ENCODE data around the gene GRM8. TPM values are rescaled to one million over a fixed set of nuclear protein-coding genes. Genes with fewer than 3 reads are reported as not detected.
"Not testable (repeated sequence)": the region's sequence is repeated elsewhere in the genome, so short reads cannot be mapped to it uniquely, and the experiment has no call there.

GRM8 gene
- total RNA-seq, 1 experiment from 2014 or later = not detected

DNA sequence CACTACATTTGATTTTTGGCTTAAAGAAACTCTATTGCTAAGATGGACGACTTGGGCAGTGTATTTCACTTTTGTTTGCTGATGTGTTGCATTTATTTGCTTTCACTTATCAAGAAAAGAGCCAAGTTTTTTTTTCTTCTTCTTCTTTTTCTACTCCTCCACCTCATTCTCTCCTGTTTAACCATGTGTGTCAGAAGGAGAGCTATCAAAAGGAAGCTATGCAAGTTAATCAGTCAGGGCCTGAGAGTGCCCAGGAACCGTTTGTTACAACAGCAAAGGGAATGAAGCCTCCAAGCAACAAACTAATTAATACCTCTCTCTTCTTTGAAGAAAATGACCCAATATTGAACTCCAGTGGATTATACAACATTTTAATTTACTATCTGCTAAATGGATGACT is 299.3 kb downstream of the GRM8 start:
- no peaks in the 10 kb centered on the region for H3K27me3 ChIP-seq (replicated peaks)

GRCh38 chr7:126948664-126949063 is 304.1 kb downstream of the GRM8 start:
- Histone ChIP-seq H3K36me3 (no peaks in the 10 kb centered on the region), H3K9me3 (replicated peaks) (no peaks in the 10 kb centered on the region), H3K4me1 (replicated peaks) (no peaks in the 10 kb centered on the region), H3K27ac (no peak overlapping the region), H3K4me3 (no peak overlapping the region), H3K27me3 (replicated peaks) (no peaks in the 10 kb centered on the region)
- DNase-seq (ENCODE audit: low read depth in 1 of 2, low spot score in 2 of 2) = no peak

More for the DNA sequence above, 299.3 kb downstream of the GRM8 start:
- Histone ChIP-seq H3K4me1 (replicated peaks) (no peaks in the 10 kb centered on the region), H3K27ac (no peak overlapping the region), H3K4me3 (no peak overlapping the region), H3K9me3 (replicated peaks) (no peaks in the 10 kb centered on the region), H3K36me3 (no peaks in the 10 kb centered on the region)
- no peak for DNase-seq (ENCODE audit: low read depth in 1 of 2, low spot score in 2 of 2)

DNA sequence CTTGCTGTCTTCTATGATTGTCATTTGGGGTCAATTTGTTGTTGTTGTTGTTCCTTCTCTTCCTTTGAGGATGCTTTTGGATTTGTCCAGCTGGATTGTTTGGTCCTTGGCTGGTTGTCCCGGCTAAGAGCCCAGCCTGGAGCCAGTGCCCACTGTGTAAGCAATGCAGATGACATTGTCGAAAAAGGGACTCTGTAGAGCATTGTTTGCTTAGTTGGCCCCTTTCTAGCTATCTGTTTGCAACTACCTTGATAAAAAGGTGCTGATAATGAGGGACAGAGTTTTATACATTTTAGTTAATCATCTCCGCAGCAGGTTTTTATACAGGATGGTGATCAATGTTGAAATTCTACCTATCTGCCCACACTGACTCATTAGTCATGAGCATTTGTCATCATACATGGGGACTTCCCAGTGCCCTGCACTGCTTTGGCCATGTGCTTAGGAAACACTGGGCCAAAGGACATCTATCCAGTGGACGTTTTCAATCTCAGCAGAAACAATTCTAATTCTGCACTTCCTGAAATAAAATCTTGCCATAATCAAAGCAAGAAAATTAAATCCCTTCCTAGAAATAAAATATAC is 311.9 kb downstream of the GRM8 start:
- Histone ChIP-seq H3K27me3 (replicated peaks) (no peaks in the 10 kb centered on the region), H3K9me3 (replicated peaks) (no peaks in the 10 kb centered on the region), H3K4me3 (no peak overlapping the region), H3K36me3 (no peaks in the 10 kb centered on the region), H3K4me1 (replicated peaks) (no peaks in the 10 kb centered on the region), H3K27ac (no peak overlapping the region)
- DNase-seq (ENCODE audit: low read depth in 1 of 2, low spot score in 2 of 2) = no peak

DNA sequence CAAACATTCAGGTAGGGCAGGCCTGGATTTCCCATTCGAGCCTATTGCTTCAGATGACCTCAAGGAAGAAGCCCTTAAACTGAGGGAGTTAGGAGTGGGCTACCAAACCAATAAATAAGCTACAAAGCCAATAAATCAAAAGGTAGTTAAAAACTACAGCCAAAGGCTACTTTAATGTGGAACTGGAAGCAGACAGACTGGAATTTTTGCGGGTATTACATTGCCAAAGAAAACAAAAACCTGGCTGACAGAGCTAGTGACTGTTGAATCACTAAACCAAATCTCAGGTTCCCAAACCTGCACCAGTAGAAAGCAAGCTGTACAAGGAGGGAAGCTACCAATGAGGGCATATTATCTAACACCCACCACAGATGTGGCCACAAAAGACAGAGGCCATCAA is 315.6 kb downstream of the GRM8 start:
- Histone ChIP-seq H3K4me3 (no peak overlapping the region), H3K4me1 (replicated peaks) (no peaks in the 10 kb centered on the region), H3K27ac (no peak overlapping the region), H3K36me3 (no peaks in the 10 kb centered on the region), H3K9me3 (replicated peaks) (no peaks in the 10 kb centered on the region), H3K27me3 (replicated peaks) (0 out of 2 replicates have a peak, but pooled peaks cover 4% of the 10 kb centered on the region)
- no peak for DNase-seq (ENCODE audit: low read depth in 1 of 2, low spot score in 2 of 2)

- Histone ChIP-seq H3K36me3 (no peaks in the 10 kb centered on the region), H3K27me3 (replicated peaks) (0 out of 2 replicates have a peak, but pooled peaks cover 4% of the 10 kb centered on the region), H3K9me3 (replicated peaks) (no peaks in the 10 kb centered on the region), H3K27ac (no peak overlapping the region), H3K4me1 (replicated peaks) (no peaks in the 10 kb centered on the region), H3K4me3 (no peak overlapping the region)
- DNase-seq (ENCODE audit: low read depth in 1 of 2, low spot score in 2 of 2) = no peak
Observed at GRCh38 chr7:126931581-126931980, 321.2 kb downstream of the GRM8 start.

DNA sequence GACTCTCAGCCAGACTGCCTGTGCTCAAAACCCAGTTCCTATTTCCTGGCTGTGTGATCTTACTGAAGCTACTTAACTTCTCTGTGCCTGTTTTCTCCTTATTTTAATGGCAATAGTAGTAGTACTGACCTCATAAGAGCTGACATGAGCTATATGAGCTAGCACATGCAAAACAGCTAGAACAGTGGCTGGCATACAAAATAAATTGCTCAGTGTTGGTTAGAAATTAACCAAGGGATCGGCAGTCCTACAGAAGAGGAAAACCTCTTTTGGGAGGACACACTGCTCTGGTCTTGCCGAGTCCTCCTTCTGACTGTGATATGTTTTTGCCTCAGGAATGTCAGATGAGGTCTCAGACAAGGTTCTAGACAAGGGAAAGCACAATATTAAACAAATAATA is 322.6 kb downstream of the GRM8 start:
- no peak for DNase-seq (ENCODE audit: low read depth in 1 of 2, low spot score in 2 of 2)
- H3K27me3 ChIP-seq (replicated peaks) = 0 out of 2 replicates have a peak, but pooled peaks cover 4% of the 10 kb centered on the region
- no peak overlapping the region for H3K4me3 ChIP-seq
- no peak overlapping the region for H3K27ac ChIP-seq
- no peaks in the 10 kb centered on the region for H3K9me3 ChIP-seq (replicated peaks)
- no peaks in the 10 kb centered on the region for H3K4me1 ChIP-seq (replicated peaks)
- H3K36me3 ChIP-seq = no peaks in the 10 kb centered on the region

DNA sequence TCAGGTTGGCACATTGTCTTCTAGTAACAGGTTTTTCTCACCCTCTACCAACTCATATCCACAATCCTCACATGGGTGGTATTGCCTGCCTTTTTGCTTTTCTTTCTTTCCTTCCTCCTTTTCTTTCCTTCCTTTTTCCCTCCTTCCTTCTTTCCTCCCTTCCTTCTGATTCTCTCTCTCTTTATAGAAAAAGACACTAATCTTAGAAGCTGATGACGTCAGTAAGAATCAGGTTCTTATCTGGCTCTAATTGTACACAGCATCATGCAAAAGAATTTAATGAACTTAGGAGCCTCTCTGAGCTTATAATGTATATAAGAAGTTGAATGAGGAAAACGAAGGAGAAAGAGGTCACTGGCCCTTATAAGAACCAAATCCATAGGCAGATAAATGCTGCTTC is 328.3 kb downstream of the GRM8 start:
- DNase-seq (ENCODE audit: low read depth in 1 of 2, low spot score in 2 of 2) = no peak
- no peak overlapping the region for H3K4me3 ChIP-seq
- H3K27me3 ChIP-seq (replicated peaks) = no peaks in the 10 kb centered on the region
- no peak overlapping the region for H3K27ac ChIP-seq
- H3K4me1 ChIP-seq (replicated peaks) = no peaks in the 10 kb centered on the region
- H3K9me3 ChIP-seq (replicated peaks) = no peaks in the 10 kb centered on the region
- no peaks in the 10 kb centered on the region for H3K36me3 ChIP-seq

DNA sequence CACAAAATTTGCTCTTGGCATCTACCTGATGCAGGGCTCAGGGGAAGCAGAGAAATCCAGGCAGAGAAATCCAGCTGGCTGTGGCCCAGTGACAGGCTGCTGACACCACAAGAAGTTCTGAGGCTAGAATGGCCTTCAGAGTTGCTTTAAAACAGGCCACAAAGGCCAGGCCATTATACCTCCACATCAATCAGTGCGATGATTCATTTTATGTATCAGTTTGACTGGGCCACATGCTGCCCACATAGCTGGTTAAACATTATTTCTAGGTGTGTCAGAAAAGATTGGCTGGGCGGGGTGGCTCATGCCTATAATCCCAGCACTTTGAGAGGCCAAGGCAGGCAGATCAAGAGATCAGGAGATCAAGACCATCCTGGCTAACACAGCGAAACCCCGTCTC is 341.1 kb downstream of the GRM8 start:
- H3K4me3 ChIP-seq; H3K4me1 ChIP-seq (replicated peaks); H3K9me3 ChIP-seq (replicated peaks); H3K27me3 ChIP-seq (replicated peaks); H3K27ac ChIP-seq; DNase-seq (ENCODE audit: low read depth in 1 of 2, low spot score in 2 of 2); H3K36me3 ChIP-seq: not testable (repeated sequence)

DNA sequence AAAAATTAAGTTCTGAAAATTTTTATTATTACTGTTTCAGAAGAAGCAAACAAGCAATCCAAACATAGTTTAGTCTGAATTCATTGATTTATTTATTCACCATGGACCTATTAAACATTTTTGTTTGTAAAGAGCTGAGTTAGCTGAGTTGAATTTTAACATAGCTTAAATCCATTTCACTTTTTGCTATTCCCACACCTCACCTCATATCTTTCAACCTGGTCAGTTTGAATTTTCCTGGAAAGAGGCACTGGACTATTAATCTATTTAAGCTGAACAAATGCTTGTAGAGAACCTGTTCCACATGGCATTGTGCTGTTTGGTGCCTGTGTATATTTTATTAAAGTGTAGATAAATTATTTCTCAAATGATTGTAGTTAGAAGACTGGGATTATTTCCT is 344.2 kb downstream of the GRM8 start:
- not testable (repeated sequence) for H3K27me3 ChIP-seq (replicated peaks); H3K36me3 ChIP-seq; H3K4me3 ChIP-seq; DNase-seq (ENCODE audit: low read depth in 1 of 2, low spot score in 2 of 2); H3K4me1 ChIP-seq (replicated peaks); H3K27ac ChIP-seq; H3K9me3 ChIP-seq (replicated peaks)

- not testable (repeated sequence) for H3K27ac ChIP-seq; H3K36me3 ChIP-seq; H3K4me3 ChIP-seq; H3K9me3 ChIP-seq (replicated peaks); H3K4me1 ChIP-seq (replicated peaks); H3K27me3 ChIP-seq (replicated peaks); DNase-seq (ENCODE audit: low read depth in 1 of 2, low spot score in 2 of 2)
Observed at GRCh38 chr7:126907657-126908056, 345.1 kb downstream of the GRM8 start.

DNA sequence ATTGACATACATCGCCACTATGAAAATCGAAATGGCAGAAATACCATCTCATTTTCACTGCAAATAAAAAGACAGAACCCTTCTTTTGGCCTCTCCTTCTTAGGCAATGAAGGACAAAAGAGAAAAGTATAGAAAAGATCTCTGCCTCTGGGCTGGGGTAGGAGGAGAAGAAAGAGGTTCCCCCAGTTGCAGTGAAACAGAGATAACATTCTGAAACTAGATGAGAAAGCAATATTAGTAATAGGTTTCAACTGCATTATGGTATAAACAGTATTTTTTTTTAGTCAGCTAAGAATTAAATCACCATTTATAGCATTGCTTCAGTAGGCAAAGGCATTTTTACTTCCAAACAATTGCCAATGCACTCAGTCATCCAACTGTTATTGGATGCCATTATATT is 347.5 kb downstream of the GRM8 start:
- not testable (repeated sequence) for H3K9me3 ChIP-seq (replicated peaks); H3K27me3 ChIP-seq (replicated peaks); DNase-seq (ENCODE audit: low read depth in 1 of 2, low spot score in 2 of 2); H3K4me1 ChIP-seq (replicated peaks); H3K36me3 ChIP-seq; H3K4me3 ChIP-seq; H3K27ac ChIP-seq

DNA sequence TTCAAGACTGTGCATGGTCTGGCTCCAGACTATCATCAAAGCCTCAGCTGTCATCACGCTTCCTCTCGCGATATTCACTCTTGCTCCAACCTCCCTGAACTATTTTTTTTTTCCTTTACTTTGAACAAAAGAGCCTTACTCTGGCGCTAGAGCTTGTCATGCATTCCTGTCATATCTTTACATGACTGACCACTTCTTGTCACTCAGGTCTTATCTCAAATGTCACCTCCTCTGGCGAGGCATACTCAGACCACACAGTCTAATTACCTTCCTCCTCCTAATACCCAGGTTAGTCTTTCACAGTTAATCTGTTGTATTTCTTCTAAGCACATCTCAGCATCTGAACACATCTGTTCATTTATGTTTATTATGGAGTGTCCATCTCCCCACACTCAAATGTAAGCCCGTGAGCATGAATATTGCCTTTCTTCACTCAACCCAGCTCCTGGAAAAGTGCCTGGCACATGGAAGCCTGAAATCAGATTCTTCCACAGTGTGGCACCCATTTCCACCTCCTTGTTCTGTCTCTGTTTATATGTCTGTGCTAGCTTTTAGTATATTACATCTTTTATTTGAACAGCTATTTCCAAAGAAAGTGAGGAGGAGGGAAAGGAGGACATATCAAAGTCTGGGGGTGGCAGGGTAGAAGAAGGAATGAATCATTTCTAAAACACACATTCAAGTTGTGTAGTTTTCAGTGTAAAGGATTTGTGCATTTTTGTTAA is 351.5 kb downstream of the GRM8 start:
- H3K27ac ChIP-seq; DNase-seq (ENCODE audit: low read depth in 1 of 2, low spot score in 2 of 2); H3K36me3 ChIP-seq; H3K27me3 ChIP-seq (replicated peaks); H3K4me3 ChIP-seq; H3K4me1 ChIP-seq (replicated peaks); H3K9me3 ChIP-seq (replicated peaks): not testable (repeated sequence)

GRCh38 chr7:126887980-126888379 is 364.8 kb downstream of the GRM8 start:
- H3K4me3 ChIP-seq; H3K27me3 ChIP-seq (replicated peaks); H3K27ac ChIP-seq; H3K36me3 ChIP-seq; H3K4me1 ChIP-seq (replicated peaks); H3K9me3 ChIP-seq (replicated peaks); DNase-seq (ENCODE audit: low read depth in 1 of 2, low spot score in 2 of 2): not testable (repeated sequence)

DNA sequence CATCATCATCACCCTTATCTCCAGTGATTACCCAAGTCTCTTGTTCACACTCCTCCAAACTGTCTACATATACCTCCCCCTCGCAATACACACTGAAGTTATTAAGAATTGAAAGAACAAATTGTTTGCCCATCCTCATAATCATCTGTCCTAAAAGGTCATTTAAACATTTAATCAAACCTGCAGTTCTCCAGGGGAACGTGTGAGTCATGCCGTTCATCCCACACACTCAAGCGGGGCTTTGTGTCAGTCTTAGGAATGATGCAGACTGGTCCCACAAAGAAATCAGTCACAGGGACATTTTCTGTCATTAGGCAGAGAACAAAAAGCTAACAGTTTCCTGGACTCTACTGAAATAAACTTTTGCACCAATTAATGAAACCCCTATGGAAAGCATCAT is 365.2 kb downstream of the GRM8 start:
- H3K27me3 ChIP-seq (replicated peaks); H3K27ac ChIP-seq; DNase-seq (ENCODE audit: low read depth in 1 of 2, low spot score in 2 of 2); H3K4me1 ChIP-seq (replicated peaks); H3K36me3 ChIP-seq; H3K4me3 ChIP-seq; H3K9me3 ChIP-seq (replicated peaks): not testable (repeated sequence)

GRCh38 chr7:126882730-126883129 is 370.0 kb downstream of the GRM8 start:
- H3K4me1 ChIP-seq (replicated peaks); H3K36me3 ChIP-seq; H3K4me3 ChIP-seq; H3K9me3 ChIP-seq (replicated peaks); H3K27me3 ChIP-seq (replicated peaks); DNase-seq (ENCODE audit: low read depth in 1 of 2, low spot score in 2 of 2); H3K27ac ChIP-seq: not testable (repeated sequence)

Data from SJSA1 (cell line).